ENCODE results near the gene PLAC8.
"Not testable (repeated sequence)": the region's sequence is repeated elsewhere in the genome, so short reads cannot be mapped to it uniquely, and the experiment has no call there.

Gene PLAC8

DNA sequence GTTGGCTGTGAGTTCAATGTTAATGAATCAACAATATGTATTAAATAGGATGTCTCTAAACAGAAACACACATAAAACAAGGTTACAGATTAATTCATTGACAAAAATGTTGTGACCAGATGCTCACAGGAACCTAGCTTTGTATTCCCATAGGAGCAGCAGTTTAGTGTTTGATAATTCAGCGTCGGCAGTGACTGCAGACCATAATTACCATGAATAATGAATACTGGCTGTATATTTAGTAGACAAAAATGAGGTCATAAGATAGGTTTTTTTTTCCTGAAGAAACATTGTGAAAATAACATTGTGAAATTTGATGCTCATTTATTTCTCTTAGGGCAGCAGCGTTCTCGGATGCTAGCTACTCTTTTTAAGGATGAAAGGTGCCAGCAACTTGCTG, 51.8 kb downstream of the PLAC8 start:
- no peak for DNase-seq

DNA sequence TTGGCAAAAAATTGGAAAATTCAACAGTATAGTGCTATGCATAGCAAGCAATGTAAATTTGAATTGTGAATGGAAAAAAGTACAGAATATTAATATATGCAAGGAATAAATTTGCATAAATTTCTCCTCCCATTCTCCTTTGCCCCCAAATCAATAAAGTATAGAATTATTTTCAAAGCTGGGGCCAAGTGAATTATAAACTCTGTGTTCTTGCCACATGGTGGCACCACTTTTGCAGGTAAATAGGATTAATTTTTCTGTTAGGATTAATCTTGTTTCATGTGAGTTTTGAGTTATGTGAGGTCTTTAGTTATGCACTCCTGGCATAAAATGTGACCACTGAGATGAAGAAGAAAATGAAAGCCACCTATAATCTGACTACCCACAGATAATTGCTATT, 59.6 kb downstream of the PLAC8 start:
- DNase-seq, result no peak

GRCh38 chr4:83048781-83049180, 65.7 kb downstream of the PLAC8 start:
- not testable (repeated sequence) for DNase-seq

DNA sequence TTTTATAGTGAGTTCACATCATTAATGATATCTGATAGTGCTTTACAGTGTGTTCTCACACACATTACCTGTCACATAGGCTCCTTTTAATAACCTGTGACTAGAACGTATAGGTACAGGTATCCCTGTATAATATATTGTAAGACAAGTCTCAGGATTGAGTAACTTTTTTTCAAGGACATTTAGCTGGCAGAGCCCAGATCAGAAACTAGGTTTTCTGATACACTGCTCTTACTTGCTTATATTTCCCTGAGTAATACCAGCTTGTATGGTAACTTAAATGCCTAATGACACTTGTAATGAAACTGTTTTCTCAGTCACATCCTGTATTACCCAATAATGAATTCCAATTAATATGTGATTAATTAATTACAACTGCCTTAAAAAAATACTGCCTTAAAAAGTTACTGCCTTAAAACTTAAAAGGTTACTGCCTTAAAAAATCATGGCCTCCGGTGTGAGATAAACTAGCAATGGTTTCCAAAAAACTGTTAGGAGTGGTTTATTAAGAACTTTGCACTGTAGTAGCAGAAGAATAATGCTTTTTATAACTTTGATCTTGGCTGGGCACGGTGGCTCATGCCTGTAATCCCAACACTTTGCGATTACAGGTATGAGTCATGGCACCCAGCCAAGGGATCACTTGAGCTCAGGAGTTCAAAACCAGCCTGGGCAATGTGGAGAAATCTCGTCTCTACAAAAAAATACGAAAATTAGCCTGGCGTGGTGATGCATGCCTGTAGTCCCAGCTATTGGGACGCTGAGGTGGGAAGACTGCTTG, 67.6 kb downstream of the PLAC8 start:
- DNase-seq, result no peak

DNA sequence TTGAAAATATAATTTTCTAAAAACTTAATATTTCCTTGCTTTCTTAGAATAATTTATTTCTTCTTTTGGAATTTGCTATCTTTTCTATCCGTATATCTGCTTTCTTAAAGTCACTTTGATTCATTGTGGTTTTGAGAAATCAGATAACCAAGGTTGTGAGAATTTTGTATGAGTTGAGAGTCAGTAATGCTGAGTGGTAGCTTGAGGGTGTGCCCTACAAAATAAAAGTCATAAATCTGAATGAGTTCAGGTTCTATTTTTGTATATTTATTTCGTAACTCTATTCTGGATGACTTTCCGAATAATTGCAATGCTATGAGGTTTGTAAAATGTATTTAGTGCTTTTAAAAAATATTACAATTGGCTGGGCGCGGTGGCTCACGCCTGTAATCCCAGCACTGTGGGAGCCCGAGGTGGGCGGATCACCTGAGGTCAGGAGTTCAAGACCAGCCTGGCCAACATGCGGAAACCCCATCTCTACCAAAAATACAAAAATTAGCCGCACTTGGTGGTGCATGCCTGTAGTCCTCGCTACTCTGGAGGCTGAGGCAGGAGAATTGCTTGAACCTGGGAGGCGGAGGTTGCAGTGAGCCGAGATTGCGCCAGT, 70.6 kb downstream of the PLAC8 start:
- no peak for DNase-seq

DNA sequence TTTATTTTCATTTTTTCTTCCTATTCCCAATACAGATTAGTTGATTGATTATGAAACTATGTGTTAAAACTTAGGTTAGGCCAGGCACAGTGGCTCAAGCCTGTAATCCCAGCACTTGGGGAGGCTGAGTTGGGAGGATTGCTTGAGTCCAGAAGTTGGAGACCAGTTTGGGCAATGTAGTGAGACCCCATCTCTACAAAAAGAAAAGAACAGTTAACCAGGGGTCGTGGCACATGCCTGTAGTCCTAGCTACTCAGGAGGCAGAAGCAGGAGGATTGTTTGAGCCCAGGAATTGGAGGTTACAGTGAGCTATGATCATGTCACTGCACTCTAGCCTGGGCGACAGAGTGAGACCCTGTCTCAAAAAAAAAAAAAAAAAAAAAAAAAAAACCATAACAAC, 71.4 kb downstream of the PLAC8 start:
- not testable (repeated sequence) for DNase-seq

- DNase-seq, result no peak
Observed at GRCh38 chr4:83040269-83040668, 74.3 kb downstream of the PLAC8 start.

Data from NCI-H1092 (cell line).